Activated CD4-positive, alpha-beta T cell treated with anti-CD3 and anti-CD28 coated beads, Interleukin-2, amount 50 U/mL, for 4 hours (primary cell): Measurements from ENCODE around the gene BRAF.
"Not testable (repeated sequence)": the region's sequence is repeated elsewhere in the genome, so short reads cannot be mapped to it uniquely, and the experiment has no call there.

ENCODE experiments used
- DNase-seq, 2 experiments: peaks; one replicate each; pipeline ENCODE4 v3.0.0-alpha.2; 2020

BRAF gene

DNA sequence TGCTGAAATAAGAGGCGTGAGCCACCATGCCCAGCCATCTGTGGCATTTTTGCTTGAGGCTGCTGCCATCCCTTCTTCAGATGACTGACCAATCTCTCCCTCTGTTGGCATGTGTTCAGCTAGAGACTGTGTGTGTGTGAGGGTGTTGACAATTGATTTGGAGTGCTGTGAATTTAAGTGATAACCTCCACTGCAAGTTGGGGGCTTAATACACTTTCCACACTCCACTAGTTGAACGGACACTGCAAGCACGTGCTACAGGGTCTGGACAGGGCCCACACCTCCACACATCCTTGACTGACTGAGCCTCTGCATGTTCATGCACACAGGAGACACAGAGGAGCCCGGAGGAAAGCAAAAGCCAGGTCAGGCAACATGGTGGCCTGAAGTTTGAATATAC lies 51.3 kb downstream of the BRAF start:
- no peak for DNase-seq

DNA sequence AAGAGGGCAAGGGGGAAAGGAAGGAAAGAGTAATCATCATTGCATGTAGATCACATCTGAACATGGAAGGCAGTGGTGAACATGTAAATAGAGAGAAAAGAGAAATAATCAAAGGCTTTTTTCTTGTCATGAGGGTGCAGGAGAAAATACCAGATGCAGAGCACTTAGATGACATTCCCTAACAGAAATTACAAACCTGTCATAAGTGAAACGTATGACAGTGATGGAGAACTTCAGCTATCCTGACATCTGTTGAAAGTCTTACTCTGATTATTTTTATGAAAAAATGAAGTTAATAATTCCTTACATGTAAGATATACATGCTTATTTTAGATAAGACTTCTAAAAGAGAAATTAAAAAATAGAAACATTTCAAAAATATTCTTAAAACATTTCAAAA lies 54.7 kb downstream of the BRAF start:
- no peak for DNase-seq

DNA sequence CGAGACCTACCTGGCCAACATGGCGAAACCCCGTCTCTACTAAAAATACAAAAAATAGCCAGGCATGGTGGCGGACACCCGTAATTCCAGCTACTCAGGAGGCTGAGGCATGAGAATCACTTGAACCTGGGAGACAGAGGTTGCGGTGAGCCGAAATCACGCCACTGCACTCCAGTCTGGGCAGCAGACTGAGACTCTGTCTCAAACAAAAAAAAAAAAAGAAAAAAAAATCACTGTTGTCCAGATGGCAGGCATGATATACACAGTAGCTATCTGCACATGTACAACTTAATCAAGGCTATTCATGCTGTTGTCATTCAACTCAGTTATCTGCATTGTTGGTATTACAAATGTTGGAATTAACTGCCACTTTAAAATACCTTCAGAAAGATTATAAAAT lies 55.3 kb downstream of the BRAF start:
- DNase-seq = no peak

DNA sequence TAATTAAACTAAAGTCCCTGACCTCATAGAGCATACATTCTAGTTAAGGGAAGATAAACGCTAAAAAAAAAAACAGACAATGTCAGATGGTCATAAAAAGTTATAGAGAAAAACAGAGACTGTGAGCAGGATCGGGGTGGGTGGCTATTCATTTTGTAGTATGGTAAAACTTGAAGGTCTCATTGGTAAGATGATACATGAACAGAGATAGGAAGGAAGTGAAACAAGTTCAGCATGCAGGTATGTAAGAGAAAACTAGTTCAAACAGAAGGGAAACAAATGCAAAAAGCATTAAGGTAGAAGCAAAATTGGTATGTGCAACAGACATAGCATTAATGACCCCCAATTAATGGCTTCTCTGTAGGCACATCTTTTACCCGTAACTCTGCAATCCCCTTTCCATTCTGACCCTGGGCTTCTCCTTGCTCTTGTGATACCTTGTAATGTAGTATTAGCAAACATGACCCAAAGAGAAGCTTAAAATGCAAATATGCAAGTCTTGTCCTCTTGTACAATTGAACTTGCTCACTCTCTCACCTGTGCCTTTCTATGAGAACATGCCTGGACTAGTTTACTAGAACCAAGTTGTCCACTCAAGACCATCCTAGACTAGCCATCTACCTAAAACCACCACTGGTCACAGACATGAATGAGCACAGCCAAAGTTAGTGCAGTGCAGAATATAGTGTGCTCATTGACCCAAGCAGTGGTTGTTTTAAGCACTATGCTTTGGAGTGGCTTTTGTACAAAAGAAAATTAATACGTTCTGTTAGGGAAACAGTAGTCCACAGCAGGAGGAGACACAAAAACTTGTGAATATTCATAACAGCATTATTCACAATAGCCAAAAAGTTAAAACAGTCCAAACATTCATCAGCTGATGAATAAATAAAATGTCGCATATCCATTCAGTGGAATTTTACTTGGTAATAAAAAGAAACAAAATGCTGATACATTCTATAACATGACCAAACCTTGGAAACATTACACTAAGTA lies 57.0 kb downstream of the BRAF start:
- DNase-seq = no peak

DNA sequence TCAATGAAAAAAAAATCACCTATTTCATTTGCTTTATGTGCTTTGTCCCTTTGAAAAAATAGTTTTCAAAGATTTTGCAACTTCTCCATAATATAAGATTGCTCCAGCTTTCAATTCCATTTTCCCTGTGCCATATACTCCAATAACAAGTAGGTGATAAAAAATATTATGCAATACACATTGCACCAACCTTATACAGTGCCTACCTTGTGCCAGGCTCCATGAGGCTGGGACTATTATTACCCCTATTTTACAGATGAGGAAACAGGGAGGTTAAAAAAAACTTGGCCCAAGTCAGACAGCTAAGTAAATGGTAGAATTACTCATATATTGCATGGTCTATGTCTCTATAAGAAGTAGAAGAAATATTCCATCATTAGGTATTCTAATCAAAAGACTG lies 57.8 kb downstream of the BRAF start:
- no peak for DNase-seq

DNA sequence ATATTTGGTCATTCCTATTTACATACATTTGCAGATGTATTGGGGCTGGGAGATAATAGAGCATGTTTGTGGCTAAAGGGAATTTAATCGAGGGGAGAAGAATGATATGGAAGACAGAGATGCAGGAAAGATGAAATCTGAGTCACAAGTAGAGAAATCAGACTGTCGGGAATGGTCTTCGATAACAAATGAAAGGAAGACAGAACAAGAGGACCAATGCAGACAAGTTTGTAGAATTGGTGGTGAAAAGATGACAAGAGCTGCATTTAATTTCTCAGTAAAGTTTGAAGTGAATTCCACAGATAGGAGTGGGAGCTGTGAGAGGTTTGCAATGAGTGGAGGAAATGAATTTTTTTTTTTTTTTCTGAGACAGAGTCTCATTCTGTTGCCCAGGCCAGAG lies 60.0 kb downstream of the BRAF start:
- no peak for DNase-seq

DNA sequence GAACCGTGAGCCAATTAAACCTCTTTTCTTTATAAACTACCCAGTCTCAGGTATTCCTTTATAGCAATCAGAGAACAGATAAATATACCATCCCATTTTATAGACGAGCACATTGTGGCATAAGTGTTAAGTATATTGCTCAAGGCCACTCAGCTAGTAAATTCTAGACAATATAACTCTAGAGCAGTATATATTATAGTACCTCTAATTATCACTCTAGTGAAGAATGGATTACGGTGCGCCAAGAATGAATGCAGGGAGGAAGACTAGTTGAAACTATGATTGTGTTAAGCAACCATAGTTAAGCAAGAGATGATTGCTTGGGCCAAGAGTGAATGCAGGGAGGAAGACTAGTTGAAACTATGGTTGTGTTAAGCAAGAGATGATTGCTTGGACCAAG lies 60.9 kb downstream of the BRAF start:
- no peak for DNase-seq

DNA sequence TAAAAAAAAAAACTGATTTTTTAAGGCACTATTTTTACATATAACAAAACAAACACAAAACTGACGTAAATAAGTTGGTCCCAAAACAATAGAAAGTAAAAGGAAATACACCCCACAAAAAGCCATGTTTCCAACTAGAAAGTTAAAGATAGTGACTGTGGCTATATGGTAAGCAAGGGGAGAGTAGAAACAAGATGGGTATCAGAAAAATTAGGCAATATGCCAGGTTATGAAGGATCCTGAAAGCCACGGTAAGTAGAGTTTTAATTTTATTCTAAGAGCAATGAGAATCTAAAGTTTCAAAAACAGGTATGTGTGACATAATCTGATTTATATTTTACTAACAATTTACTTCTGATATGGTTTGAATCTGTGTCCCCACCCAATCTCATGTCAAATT lies 61.5 kb downstream of the BRAF start:
- DNase-seq = no peak

DNA sequence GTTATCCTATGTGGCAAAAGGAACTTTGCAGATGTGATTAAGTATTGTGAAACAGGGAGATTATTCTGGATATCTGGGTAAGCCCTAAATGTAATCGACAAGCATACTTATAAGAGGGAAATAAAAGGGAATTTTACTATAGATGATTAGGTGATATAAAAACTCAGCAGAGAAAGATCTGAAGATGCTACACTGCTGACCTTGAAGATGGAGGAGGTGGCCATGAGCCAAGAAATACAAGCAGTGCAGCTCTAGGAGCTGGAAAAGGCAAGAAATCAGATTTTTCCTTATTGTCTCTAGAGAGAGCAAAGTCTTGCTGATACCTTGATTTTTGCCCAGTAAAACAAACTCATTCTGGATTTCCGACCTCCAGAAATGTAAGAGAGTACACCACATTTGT lies 67.7 kb downstream of the BRAF start:
- no peak for DNase-seq

DNA sequence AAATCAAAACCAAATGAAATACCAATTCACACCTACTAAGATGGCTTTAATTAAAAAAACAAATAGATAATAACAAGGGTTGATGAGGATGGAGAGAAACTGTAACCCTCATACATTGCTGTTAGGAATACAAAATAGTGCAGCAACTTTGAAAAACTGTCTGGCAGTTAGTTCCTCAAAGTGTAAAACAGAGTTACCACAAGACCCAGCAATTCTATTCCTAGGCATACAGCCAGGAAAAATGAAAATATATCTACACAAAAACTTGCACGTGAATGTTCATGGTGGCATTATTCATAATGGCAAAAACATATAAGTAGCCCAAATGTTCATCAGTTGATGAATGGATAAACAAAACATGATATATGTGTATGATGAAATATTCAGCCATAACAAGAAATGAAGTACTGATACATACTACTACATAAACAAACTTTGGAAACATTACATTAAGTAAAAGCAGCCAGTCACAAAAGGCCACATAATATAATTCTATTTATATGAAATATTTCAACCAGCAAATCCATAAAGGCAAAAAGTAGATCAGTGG lies 83.5 kb downstream of the BRAF start:
- DNase-seq = no peak

DNA sequence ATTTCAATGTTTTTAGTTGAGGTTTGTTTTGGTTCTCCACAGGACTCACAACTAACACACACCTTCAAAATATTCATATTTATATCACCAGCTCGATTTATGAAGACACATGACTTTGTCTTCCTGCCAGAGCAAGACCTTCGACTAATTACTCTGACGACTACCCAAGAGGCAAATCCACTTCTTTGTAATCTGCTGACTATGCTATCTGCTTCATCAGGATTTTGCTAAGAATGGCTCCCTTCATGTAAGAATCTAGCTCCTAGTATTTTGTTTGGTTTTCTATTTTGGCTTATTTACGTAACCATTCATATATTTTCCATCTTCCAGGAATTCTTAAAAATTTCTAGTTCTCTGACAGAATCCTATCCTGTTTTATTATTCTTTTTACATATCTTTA lies 93.0 kb downstream of the BRAF start:
- DNase-seq = no peak

DNA sequence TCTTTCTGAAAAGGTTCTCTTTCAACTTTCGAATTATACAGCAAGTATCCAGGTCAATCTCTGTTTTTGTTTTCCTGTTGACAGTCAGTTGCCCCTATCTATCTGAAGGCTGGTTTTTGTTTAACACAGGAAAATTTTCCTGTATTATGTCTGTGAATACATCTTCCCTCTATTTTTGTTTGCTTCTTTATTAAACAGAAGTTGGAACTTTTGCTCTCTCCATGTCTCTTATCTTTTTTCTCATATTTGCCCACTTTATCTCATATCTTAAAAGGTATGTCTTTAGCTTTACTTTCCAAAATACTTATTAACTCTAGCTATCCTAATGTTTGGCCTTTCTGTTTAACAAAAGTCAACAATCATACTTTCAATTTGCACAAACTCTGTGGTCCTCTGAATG lies 95.0 kb downstream of the BRAF start:
- no peak for DNase-seq

DNA sequence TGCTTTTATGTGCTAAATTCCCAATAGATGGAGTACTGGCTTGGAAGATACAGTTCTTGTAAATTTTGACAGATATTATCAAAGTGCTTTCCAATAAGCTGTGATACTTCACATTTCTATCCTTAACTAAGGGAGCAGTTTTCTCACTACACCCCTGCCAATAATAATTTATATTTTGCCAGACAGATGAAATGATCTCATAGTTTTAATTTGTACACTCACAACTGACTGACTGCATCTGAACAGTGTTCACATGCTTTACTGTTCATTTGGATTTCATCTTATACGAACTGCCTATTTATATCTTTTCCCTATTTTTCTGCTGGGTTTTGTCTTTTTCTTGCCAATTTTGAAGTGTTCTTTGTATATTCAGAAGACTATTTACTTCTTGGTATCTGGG lies 96.0 kb downstream of the BRAF start:
- DNase-seq = no peak

DNA sequence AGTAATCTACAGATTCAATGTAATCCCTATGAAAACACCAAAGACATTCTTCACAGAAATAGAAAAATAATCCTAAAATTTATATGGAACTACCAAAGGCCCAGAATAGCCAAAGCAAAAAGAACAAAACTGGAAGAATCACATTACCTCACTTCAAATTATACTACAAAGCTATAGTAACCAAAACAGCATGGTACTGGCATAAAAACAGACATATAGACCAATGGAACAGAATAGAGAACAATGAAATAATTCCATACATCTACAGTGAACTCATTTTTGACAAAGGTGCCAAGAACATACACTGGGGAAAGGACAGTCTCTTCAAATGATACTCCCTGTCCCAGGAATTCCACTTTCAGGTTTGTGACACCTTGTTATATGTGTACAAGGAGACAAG lies 107.3 kb downstream of the BRAF start:
- not testable (repeated sequence) for DNase-seq

DNA sequence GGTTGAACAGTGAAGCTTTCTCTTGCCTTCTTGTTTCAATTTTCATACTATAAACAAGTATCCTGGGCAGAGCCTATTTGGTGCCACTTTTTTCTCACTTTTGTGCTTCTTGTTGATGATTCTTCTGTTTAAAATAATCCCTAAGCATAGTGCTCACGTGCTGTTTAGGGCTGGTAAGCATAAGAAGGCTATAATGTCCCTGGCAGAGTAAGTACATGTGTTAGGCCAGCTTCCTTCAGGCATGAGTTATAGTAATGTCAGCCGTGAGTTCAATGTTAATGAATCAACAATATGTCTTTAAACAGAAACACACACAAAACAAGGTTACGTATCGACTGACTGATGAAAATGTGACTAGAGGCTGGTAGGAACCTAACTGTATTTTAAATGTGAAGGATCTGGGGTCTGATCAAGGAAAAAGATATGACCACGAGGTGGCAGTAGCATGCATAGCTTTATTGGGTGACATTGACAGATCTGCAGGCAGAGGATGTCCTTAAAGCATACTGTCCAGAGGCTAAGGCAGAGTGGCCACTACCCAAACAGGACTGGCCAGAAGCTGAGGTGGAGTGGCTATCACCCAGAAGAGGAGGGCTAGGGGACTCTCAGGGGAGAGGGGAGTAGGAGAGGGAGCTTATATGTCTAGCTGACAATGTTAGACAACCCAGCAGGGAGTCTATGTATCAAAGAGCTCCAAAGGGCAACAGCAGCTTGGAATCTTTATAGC lies 113.7 kb downstream of the BRAF start:
- DNase-seq = peak; percentile 45 to 52

DNA sequence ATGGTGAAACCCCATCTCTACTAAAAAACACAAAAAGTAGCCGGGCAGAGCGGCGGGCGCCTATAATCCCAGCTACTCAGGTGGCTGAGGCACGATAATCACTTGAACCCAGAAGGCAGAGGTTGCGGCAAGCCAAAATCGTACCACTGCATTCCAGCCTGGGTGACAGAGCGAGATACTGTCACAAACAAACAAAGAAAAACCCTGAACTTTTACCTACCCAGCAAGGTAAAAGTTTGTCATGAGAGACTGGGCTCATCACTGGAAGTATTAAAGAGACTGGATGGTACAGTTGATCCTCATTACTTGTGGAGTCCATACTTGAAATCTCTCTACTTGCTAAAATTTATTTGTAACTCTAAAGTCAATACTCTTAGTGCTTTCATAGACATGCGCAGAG lies 114.3 kb downstream of the BRAF start:
- DNase-seq = no peak

DNA sequence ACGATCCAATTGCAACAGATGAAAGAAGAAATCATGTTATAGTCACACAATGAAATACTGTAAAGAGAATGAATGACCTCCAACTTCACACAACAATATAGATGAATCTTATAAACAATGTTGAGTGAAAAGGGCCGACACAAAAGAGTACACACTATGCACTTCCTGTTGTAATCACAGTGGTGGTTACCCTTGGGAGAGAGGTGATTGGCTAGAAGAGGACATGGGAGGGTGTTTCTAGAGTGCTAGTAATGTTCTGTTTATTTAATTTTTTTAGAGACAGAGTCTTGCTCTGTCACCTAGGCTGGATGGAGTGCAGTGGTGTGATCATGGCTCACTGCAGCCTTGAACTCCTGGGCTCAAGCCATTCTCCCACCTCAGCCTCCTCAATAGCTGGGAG lies 145.8 kb downstream of the BRAF start:
- DNase-seq = no peak

DNA sequence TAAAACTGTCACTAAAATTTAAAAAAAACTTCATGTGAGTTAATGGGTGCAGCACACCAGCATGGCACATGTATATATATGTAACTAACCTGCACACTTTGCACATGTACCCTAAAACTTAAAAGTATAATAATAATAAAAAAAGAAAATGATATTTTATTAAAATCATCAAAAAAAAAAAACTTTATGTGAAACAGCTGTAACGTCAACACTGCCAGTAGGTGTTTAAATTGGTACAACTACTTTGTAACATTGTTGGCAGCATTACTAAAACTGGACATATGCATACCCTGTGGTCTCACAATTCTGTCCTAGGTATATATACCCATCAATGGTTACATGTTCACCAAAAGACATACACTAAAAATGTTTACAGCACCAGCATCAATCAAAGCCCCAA lies 146.2 kb downstream of the BRAF start:
- DNase-seq = no peak

DNA sequence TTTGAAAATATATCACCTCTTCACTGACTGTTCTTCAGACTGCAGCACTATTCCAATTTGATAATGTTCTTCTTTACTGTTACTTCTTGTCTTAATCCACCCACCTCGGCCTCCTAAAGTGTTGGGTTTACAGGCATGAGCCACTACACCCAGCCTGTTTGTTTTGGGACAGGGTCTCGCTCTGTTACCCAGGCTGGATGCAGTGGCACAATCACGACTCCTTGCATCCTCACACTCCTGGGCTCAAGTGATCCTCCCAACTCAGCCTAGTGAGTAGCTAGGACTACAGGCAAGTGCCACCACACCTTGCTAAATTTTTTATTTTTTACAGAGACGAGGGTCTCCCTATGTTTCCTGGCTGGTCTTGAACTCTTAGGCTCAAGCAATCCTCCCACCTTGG lies 150.4 kb downstream of the BRAF start:
- no peak for DNase-seq

DNA sequence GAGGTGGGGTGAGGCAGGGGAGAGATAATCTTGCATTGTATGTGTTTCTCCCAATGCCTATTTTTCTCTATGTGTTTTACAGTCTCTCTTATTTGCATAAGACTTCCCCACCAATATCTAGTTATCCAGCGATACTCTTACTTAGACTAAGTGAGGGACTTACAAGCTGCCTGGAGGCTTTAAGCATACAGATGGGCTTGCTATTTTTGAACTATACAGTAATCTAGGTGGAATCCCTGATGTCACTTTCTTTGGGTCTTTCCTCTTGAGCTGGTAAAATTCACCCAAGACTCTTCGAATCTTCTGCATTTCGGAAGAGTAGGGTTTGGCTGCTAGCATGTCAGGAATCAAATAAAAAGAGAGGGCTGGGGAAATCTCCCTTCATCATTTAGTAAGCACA lies 151.6 kb downstream of the BRAF start:
- DNase-seq = no peak

DNA sequence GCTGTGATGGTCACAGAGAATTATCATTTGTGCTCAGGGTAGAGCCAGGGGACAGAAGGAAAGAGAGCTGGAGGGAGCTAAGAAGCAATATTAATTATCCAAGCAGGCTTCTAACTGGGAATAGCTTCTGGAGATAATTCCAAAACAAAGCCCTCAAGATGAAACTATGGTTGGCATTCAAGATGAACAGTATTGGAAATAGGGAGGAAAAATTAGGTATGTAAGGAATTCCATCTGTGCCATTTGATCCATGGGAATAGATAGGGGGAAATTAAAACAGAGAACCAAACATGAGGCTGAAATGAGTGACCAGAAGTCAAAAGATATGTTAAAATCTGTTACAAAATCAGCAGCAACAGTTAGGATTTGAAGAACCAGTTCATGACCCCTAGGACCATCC lies 152.9 kb downstream of the BRAF start:
- DNase-seq = no peak

DNA sequence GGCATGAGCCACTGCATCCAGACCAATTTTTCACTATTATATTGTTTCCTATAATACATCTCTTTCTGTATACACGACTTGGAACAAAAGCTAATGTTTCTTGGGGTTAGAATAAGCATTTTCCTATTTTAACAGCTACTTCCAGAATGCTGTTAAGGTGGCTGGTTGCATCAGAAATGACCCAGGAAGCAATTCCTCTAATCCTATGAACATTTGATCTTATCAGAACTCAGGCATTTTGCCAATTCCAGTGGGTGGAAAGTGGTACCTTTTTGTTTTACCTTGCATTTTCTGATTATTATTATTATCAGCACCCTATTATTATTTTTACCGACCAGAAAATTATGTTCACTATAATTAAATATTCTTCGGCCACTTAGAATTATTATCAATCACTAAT lies 154.9 kb downstream of the BRAF start:
- DNase-seq = no peak

DNA sequence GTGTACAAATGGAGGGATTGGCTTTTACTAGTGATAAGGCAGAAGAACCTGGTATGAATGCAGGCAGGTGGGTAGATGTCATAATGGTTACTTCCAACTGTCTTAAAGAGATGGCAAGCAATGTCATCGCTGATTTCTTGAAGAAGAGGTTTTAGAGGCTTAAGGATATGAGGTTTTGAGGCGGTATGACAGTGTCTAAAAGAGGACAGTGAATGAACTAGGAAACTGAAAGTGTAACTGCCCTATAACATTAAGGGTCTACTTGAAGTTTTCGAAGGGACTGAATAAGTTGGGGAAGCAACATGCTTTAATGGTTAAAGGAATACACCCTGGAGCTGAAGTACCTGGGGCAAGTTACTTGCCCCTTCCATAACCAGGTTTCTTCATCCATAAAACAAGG lies 157.3 kb downstream of the BRAF start:
- DNase-seq = no peak

DNA sequence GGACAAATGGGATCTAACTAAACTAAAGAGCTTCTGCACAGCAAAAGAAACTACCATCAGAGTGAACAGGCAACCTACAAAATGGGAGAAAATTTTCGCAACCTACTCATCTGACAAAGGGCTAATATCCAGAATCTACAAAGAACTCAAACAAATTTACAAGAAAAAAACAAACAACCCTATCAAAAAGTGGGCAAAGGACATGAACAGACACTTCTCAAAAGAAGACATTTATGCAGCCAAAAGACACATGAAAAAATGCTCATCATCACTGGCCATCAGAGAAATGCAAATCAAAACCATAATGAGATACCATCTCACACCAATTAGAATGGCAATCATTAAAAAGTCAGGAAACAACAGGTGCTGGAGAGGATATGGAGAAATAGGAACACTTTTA lies 159.3 kb downstream of the BRAF start:
- DNase-seq = not testable (repeated sequence)
